Measurements from ENCODE around the gene PLA2G4E.

GRCh38 chr15:41958002-41958420, 62.8 kb downstream of the PLA2G4E start:
- TF ChIP-seq CTCF (conservative IDR thresholded peaks at IDR 0.05; ENCODE audit: low read depth in 2 of 2), result no peak
- no peak for TF ChIP-seq STAT1 (IDR thresholded peaks at IDR 0.05; ENCODE audit: unreplicated experiment)
- no peak for TF ChIP-seq POLR2AphosphoS5 (IDR thresholded peaks at IDR 0.05; ENCODE audit: low read depth)
- TF ChIP-seq EZH2 (IDR thresholded peaks at IDR 0.05; ENCODE audit: low read depth, unreplicated experiment), result no peak
- no peak for TF ChIP-seq REST (IDR thresholded peaks at IDR 0.05; ENCODE audit: unreplicated experiment)
- TF ChIP-seq EZH2phosphoT487 (IDR thresholded peaks at IDR 0.05; ENCODE audit: unreplicated experiment), result no peak
